Vagina (tissue), 2 donors: ENCODE data around the gene TEX35.

Source experiments
- CTCF ChIP-seq, 3 experiments: fragments of 450-650 bp in 2 of 3; fragments of 200-600 bp in 1 of 3; sonication (generic) in 1 of 3; IDR thresholded peaks; one replicate each; pipeline ENCODE4 v1.5.1; 2017 to 2019; ENCODE audit warnings: antibody characterized with exemption in 3 of 3, mild to moderate bottlenecking in 2 of 3, moderate library complexity in 2 of 3
- POLR2A ChIP-seq, 2 donors: fragments of 450-650 bp; IDR thresholded peaks; one replicate each; pipeline ENCODE4 v1.6.1; 2017; ENCODE audit warnings: antibody characterized with exemption in 2 of 2, mild to moderate bottlenecking in 2 of 2, moderate library complexity in 2 of 2
- POLR2AphosphoS5 ChIP-seq, 2 donors: sonication (generic); formaldehyde crosslinking; IDR thresholded peaks; one replicate each; pipeline ENCODE4 v1.9.0; 2017; ENCODE audit warnings: antibody characterized with exemption in 2 of 2, mild to moderate bottlenecking in 2 of 2, low read depth in 1 of 2; ENCODE audit not compliant: insufficient read depth in 1 of 2

- TF ChIP-seq POLR2AphosphoS5 (IDR thresholded peaks at IDR 0.05; ENCODE audit: insufficient read depth in 1 of 2, low read depth in 1 of 2) (no peak), POLR2A (IDR thresholded peaks at IDR 0.05) (no peak), CTCF (IDR thresholded peaks at IDR 0.05) (no peak)
These were observed 14.9 kb upstream of the TEX35 start for GRCh38 chr1:178497903-178498478.
